Measurements from ENCODE around the gene CCBE1.
A peak's percentile ranks its signal among the peaks of the same experiment; 100 is the strongest.

CCBE1 gene

GRCh38 chr18:59454909-59455727 lies 242.1 kb downstream of the CCBE1 start:
- no peak for DNase-seq (ENCODE audit: low read depth)

GRCh38 chr18:59453468-59453961 lies 243.7 kb downstream of the CCBE1 start:
- DNase-seq (ENCODE audit: low read depth): no peak

GRCh38 chr18:59451963-59452362 lies 245.3 kb downstream of the CCBE1 start:
- DNase-seq (ENCODE audit: low read depth): no peak

GRCh38 chr18:59451073-59451472 lies 246.2 kb downstream of the CCBE1 start:
- no peak for DNase-seq (ENCODE audit: low read depth)

GRCh38 chr18:59448546-59448945 lies 248.7 kb downstream of the CCBE1 start:
- peak; percentile 68 for DNase-seq (ENCODE audit: low read depth)

- no peak for DNase-seq (ENCODE audit: low read depth)
Observed at GRCh38 chr18:59446012-59446411, 251.2 kb downstream of the CCBE1 start.

GRCh38 chr18:59437851-59438569 lies 259.2 kb downstream of the CCBE1 start:
- DNase-seq (ENCODE audit: low read depth): no peak

- DNase-seq (ENCODE audit: low read depth): no peak
Observed at GRCh38 chr18:59432803-59433597, 264.2 kb downstream of the CCBE1 start.

- DNase-seq (ENCODE audit: low read depth): no peak
Observed at GRCh38 chr18:59431131-59431530, 266.1 kb downstream of the CCBE1 start.

- DNase-seq (ENCODE audit: low read depth): no peak
Observed at GRCh38 chr18:59429608-59430007, 267.6 kb downstream of the CCBE1 start.

GRCh38 chr18:59428018-59428417 lies 269.2 kb downstream of the CCBE1 start:
- DNase-seq (ENCODE audit: low read depth): no peak

GRCh38 chr18:59426855-59427254 lies 270.4 kb downstream of the CCBE1 start:
- no peak for DNase-seq (ENCODE audit: low read depth)

GRCh38 chr18:59423259-59423658 lies 274.0 kb downstream of the CCBE1 start:
- DNase-seq (ENCODE audit: low read depth): no peak

- DNase-seq (ENCODE audit: low read depth): no peak
Observed at GRCh38 chr18:59420244-59420643, 277.0 kb downstream of the CCBE1 start.

- DNase-seq (ENCODE audit: low read depth): peak; percentile 68
Observed at GRCh38 chr18:59419386-59419785, 277.8 kb downstream of the CCBE1 start.

- DNase-seq (ENCODE audit: low read depth): no peak
Observed at GRCh38 chr18:59416818-59417217, 280.4 kb downstream of the CCBE1 start.

- no peak for DNase-seq (ENCODE audit: low read depth)
Observed at GRCh38 chr18:59414111-59414653, 283.0 kb downstream of the CCBE1 start.

GRCh38 chr18:59402432-59403090 lies 294.7 kb downstream of the CCBE1 start:
- peak; percentile 23 for DNase-seq (ENCODE audit: low read depth)

- no peak for DNase-seq (ENCODE audit: low read depth)
Observed at GRCh38 chr18:59400407-59400806, 296.8 kb downstream of the CCBE1 start.

- no peak for DNase-seq (ENCODE audit: low read depth)
Observed at GRCh38 chr18:59395226-59396175, 301.7 kb downstream of the CCBE1 start.
